Ishikawa (cell line): Measurements from ENCODE around the gene MAP3K19.

ENCODE experiments used
- CEBPB ChIP-seq: IDR thresholded peaks from 2 replicates; pipeline ENCODE4 v1.6.1; 2012
- CREB1 ChIP-seq: IDR thresholded peaks from 2 replicates; pipeline ENCODE4 v1.6.1; 2012; ENCODE audit warnings: low read depth
- EGR1 ChIP-seq: IDR thresholded peaks from 2 replicates; pipeline ENCODE4 v1.6.1; 2012
- EP300 ChIP-seq: IDR thresholded peaks from 2 replicates; pipeline ENCODE4 v1.6.1; 2012; ENCODE audit warnings: borderline replicate concordance
- FOXM1 ChIP-seq: IDR thresholded peaks from 2 replicates; pipeline ENCODE4 v1.6.1; 2012; ENCODE audit warnings: low read depth, borderline replicate concordance
- NFIC ChIP-seq: IDR thresholded peaks from 2 replicates; pipeline ENCODE4 v1.6.1; 2012
- RAD21 ChIP-seq: IDR thresholded peaks from 2 replicates; pipeline ENCODE4 v1.6.1; 2012; ENCODE audit warnings: low read depth
- TAF1 ChIP-seq: IDR thresholded peaks from 2 replicates; pipeline ENCODE4 v1.6.1; 2012; ENCODE audit warnings: low read depth, mild to moderate bottlenecking
- TCF12 ChIP-seq: IDR thresholded peaks from 2 replicates; pipeline ENCODE4 v1.6.1; 2012; ENCODE audit warnings: low read depth
- TEAD4 ChIP-seq: IDR thresholded peaks from 2 replicates; pipeline ENCODE4 v1.6.1; 2012
- YY1 ChIP-seq: IDR thresholded peaks from 2 replicates; pipeline ENCODE4 v1.6.1; 2012; ENCODE audit warnings: low read depth
- ZBTB7A ChIP-seq: IDR thresholded peaks from 2 replicates; pipeline ENCODE4 v1.6.1; 2012; ENCODE audit warnings: low read depth
- TF ChIP-seq, protein P1 (sequence below): IDR thresholded peaks from 2 replicates; pipeline ENCODE4 v1.6.1; 2012; ENCODE audit warnings: low read depth, mild to moderate bottlenecking
- TF ChIP-seq, protein P2 (sequence below): IDR thresholded peaks from 2 replicates; pipeline ENCODE4 v1.6.1; 2012
- TF ChIP-seq, protein P3 (sequence below): IDR thresholded peaks from 2 replicates; pipeline ENCODE4 v1.6.1; 2012

Gene MAP3K19

DNA sequence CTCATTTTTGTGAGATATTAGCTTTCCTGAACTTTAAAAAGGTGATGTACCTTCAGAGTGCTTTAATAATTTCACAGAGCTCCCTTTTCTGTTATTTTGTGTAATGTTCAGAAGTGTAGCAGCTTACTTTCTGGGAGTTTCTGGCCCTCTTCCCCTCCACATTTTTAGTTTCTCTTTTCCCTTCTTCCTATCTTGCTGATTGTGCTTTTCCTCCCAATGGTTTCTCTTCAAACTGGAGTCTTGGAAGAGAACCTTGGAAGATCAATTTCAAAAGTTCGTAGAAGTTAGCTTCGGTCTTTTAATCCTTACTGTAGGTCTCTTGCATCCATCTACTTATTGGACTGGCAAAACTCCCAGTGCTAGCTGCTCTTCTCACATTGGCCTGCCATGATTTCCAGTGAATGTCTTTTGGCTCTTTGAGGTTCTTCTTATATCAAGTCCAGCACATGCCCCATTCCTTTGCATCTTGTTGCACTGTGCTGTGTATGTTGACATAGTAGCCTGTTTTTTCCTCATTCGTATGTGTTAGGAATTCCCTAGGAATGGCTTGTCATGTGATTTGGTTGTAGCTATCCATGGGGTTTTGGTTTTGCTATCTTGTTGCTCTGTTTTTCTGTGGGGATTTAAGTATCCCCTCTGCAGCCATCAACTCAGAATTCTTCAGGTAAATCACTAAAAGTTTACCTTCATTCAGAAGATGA lies 120.9 kb downstream of the MAP3K19 start:
- TF ChIP-seq EP300 = no peak
- TF ChIP-seq TAF1 = no peak

DNA sequence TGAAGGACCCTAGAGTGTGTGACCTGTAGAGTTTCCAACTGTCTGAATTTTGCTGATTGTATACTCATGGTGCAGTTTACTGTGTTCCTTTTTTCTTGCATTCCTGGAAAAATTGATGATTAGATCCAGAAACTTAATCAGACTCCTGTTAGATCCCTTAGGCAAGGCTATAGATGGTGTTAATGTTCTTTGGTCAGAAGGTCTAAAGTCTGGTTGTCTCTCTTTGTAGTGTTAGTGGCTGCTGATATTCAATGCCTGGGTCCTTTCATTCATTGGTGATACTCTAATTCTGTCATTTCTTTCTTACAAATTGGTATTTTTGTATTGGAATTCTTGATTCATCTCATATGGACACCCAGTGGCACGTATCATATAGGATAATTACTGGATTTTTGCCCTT lies 122.3 kb downstream of the MAP3K19 start:
- TF ChIP-seq NFIC (no peak), RAD21 (no peak), CREB1 (no peak), EP300 (no peak), ZBTB7A (no peak), FOXM1 (no peak), TEAD4 (no peak), EGR1 (no peak), TCF12 (no peak), TAF1 (no peak), YY1 (no peak), CEBPB (no peak)
- TF ChIP-seq, protein P1, sequence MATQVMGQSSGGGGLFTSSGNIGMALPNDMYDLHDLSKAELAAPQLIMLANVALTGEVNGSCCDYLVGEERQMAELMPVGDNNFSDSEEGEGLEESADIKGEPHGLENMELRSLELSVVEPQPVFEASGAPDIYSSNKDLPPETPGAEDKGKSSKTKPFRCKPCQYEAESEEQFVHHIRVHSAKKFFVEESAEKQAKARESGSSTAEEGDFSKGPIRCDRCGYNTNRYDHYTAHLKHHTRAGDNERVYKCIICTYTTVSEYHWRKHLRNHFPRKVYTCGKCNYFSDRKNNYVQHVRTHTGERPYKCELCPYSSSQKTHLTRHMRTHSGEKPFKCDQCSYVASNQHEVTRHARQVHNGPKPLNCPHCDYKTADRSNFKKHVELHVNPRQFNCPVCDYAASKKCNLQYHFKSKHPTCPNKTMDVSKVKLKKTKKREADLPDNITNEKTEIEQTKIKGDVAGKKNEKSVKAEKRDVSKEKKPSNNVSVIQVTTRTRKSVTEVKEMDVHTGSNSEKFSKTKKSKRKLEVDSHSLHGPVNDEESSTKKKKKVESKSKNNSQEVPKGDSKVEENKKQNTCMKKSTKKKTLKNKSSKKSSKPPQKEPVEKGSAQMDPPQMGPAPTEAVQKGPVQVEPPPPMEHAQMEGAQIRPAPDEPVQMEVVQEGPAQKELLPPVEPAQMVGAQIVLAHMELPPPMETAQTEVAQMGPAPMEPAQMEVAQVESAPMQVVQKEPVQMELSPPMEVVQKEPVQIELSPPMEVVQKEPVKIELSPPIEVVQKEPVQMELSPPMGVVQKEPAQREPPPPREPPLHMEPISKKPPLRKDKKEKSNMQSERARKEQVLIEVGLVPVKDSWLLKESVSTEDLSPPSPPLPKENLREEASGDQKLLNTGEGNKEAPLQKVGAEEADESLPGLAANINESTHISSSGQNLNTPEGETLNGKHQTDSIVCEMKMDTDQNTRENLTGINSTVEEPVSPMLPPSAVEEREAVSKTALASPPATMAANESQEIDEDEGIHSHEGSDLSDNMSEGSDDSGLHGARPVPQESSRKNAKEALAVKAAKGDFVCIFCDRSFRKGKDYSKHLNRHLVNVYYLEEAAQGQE = no peak
- TF ChIP-seq, protein P2, sequence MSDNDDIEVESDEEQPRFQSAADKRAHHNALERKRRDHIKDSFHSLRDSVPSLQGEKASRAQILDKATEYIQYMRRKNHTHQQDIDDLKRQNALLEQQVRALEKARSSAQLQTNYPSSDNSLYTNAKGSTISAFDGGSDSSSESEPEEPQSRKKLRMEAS = no peak
- TF ChIP-seq, protein P3, sequence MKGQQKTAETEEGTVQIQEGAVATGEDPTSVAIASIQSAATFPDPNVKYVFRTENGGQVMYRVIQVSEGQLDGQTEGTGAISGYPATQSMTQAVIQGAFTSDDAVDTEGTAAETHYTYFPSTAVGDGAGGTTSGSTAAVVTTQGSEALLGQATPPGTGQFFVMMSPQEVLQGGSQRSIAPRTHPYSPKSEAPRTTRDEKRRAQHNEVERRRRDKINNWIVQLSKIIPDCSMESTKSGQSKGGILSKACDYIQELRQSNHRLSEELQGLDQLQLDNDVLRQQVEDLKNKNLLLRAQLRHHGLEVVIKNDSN = no peak

DNA sequence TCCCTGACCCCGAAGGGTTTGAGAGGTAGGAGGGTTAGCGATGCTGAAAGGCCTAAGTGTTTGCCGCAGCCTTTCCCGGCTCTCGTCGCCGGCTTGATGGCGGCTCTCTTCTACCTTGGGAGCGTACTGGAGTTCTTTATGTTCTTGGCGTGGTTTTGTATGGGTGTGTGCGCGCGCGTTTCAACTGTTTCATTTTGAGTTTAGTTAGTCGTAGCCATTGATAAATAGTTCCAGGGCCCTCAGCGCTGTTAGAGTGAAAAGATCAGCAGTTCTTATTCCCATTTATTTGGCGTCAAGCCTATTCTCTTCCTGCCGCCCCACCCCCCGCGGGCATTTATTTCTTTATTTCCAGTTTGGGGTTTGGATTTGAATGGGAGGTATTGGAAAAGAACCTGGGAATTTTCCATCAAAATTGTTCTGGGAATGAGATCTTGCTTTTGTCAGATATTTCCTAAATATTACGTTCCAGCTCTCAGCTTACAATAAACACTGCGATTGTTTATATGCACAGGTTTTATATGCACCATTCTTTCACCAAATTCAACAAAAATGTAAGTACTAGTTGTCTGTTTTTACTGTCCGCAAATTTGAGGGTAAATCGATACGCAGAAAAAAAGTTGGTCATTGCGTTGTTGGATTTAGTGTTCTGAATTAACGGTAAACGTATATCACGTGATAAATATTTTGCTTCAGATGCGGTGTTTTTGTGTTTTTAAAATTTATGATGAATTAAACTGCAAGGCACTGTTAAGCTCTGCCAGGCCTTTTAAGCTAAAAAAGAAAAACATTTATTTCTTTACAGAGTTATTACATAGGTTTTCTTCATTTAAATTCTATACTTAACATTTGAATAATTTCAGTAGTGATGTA lies 127.7 kb downstream of the MAP3K19 start:
- no peak for TF ChIP-seq CREB1
- TF ChIP-seq EP300 = no peak
- no peak for TF ChIP-seq CEBPB
- TF ChIP-seq TCF12 = no peak
- TF ChIP-seq EGR1 = no peak
- TF ChIP-seq ZBTB7A = no peak
- TF ChIP-seq, protein P1 = no peak
- no peak; the same call in 1 of the 2 replicates for TF ChIP-seq NFIC
- no peak for TF ChIP-seq TAF1
- TF ChIP-seq RAD21 = no peak
- no peak for TF ChIP-seq FOXM1
- TF ChIP-seq YY1 = no peak
- TF ChIP-seq, protein P3 = no peak
- TF ChIP-seq, protein P2 = no peak

DNA sequence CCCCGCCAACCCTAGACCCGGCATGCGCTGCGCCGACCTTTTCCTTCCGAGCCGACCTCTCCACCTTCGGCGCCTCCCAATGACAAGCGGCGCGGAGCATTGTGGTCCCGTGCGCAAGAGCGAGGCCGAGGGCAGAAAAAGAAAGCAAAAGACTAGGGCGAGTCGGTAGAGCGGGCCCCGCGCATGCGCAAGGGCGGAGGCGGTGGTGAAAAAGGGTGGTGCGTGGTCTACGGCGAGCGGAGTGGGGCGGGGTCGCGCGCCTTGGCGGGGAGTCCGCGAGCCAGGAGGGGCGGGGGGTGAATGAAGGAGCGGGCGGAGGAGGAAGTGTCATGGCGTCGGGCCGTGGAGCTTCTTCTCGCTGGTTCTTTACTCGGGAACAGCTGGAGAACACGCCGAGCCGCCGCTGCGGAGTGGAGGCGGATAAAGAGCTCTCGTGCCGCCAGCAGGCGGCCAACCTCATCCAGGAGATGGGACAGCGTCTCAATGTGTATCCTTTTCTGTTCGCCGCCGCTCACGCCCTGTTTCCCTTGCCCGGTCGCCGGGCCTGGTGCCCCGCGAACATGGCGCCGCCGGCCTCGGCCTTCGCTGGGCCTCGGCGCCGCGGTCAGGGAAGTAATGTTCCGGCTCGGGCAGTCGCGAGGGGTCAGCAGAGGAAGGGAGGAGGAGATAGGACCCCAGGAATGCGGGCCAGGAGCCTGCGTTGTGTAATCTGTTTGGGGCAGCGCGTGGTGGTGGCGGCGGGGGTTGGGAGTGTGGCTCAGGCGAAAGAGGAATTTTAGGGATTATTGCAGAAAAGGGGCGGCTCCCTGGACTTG lies 128.5 kb downstream of the MAP3K19 start, which contains the start of gene CCNT2:
CCNT2 (plus strand) TSS at position 297 of the 815 bp plus-strand sequence; CDS start at position 330, 33 bp downstream.
- TF ChIP-seq TEAD4 (peak; percentile 31), CREB1 (peak; percentile 91), EGR1 (peak; percentile 56; the same call in 1 of the 2 replicates), TAF1 (peak; percentile 90), TCF12 (peak; percentile 75; the same call in 1 of the 2 replicates), YY1 (peak; percentile 94), ZBTB7A (no peak), FOXM1 (no peak), NFIC (peak; percentile 66), CEBPB (no peak; the same call in 1 of the 2 replicates), EP300 (no peak), RAD21 (no peak)
- TF ChIP-seq, protein P1 = 0 out of 2 replicates have a peak, but pooled peaks have one; percentile 11
- TF ChIP-seq, protein P3 = 0 out of 2 replicates have a peak, but pooled peaks have one; percentile 18
- TF ChIP-seq, protein P2 = peak; percentile 28; the same call in 1 of the 2 replicates
